HG03135 (cell line): Measurements from ENCODE around the gene NCK2.

Experiments
- ATAC-seq: cut with Tn5 transposase; IDR thresholded peaks from one replicate; pipeline ENCODE4 v1.9.1; 2021; ENCODE audit warnings: mild to moderate bottlenecking, moderate library complexity; ENCODE audit not compliant: unreplicated experiment

The NCK2 gene

GRCh38 chr2:105774781-105775337 lies 30.1 kb downstream of the NCK2 start:
- ATAC-seq = no peak

- ATAC-seq = no peak
Measured at GRCh38 chr2:105775809-105776559, 31.3 kb downstream of the NCK2 start.

- ATAC-seq = no peak
Measured at GRCh38 chr2:105776560-105776928, 31.8 kb downstream of the NCK2 start.

- ATAC-seq = no peak
Measured at GRCh38 chr2:105777031-105777482, 32.3 kb downstream of the NCK2 start.

DNA sequence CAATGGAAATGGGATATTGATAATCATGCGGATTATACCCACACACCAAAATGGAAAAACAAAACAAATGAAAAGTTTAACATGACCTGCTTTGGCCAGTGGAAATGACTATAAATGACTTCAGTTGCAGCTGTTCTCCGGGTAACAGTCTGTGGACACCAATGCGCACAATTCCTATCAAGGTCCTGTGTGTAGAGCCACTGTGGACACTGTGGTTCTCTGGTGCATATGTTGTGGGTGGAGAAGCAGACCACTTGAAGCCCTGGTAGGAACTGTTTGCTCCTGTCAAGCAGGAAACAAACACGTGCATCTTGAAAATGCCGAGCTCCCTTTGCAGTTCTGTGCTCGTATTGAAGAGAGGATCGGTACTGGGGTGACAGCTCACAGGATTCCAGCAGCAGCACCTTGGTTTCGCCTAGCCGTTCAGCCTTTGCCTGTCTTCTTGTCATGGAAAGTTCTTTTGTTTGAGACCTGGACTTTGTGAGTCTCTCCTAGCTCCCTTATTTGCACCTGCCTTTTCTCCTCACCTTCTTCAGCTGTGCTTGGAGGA lies 32.9 kb downstream of the NCK2 start:
- no peak for ATAC-seq

- no peak for ATAC-seq
Measured at GRCh38 chr2:105778080-105778607, 33.4 kb downstream of the NCK2 start.

GRCh38 chr2:105779394-105779793 lies 34.7 kb downstream of the NCK2 start:
- no peak for ATAC-seq

DNA sequence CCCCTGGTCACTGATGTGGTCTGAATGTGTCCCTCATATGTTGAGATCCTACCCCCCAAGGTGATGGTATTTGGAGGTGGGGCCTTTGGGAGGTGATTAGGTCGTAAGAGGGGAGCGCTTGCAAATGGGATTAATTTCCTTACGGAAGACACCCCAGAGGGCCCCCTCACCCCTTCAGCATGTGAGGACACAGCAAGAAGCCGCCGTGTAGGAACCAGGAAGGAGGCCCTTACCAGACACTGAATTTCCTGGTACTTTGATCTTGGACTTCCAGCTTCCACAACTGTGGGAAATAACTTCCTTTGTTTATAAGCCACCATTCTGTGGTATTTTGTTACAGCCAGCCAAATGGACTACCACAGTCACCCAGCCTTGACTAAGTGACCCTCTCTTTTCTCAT lies 35.9 kb downstream of the NCK2 start:
- no peak for ATAC-seq

- ATAC-seq = no peak
Measured at GRCh38 chr2:105781274-105781978, 36.7 kb downstream of the NCK2 start.

GRCh38 chr2:105782123-105782522 lies 37.4 kb downstream of the NCK2 start:
- no peak for ATAC-seq

- ATAC-seq = no peak
Measured at GRCh38 chr2:105782646-105783045, 37.9 kb downstream of the NCK2 start.

- no peak for ATAC-seq
Measured at GRCh38 chr2:105783151-105783738, 38.5 kb downstream of the NCK2 start.

DNA sequence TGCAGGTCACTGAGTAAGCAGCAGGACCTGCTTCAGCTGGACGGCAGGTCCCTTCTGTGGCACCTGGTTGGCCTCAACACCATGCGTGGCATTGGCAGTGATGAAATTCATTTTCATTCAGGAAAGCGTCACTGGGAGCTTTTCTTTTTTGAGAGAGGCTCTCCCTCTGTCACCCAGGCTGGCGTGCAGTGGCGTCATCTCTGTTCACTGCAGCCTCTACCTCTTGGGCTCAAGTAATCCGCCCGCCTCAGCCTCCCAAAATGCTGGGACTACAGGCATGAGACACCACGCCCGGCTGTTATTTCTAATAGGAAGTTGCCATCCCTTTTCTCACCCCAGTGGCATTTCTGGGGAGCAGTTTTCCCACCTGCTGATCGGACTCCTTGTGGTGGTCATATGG lies 39.3 kb downstream of the NCK2 start:
- ATAC-seq = no peak

DNA sequence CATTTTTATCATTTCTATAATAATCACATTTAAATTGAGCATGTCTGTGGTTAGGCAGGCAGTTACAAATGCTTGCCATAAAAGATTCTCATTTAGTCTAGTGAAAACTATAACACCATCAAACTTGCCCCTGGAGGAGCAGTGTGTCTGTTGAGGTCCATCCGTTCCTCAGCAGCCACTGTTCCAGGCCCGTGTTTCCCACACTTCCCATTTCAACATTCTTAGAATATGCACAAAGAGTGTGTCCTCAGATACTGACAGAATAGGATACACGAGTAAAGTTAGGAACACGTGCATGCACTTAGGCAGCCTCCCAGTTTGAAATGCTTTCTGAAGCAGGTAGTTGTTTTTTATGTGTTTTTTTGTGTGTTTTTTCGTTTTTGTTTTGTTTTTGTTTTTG lies 39.9 kb downstream of the NCK2 start:
- ATAC-seq = no peak

- no peak for ATAC-seq
Measured at GRCh38 chr2:105785095-105785847, 40.6 kb downstream of the NCK2 start.

- ATAC-seq = no peak
Measured at GRCh38 chr2:105786231-105787230, 41.8 kb downstream of the NCK2 start.

GRCh38 chr2:105787376-105788318 lies 42.9 kb downstream of the NCK2 start:
- ATAC-seq = no peak

- no peak for ATAC-seq
Measured at GRCh38 chr2:105788670-105789290, 44.1 kb downstream of the NCK2 start.
